ENCODE results near the gene PIGS. TPM values are rescaled to one million over a fixed set of nuclear protein-coding genes. Genes with fewer than 3 reads are reported as not detected.
"Not testable (repeated sequence)": the region's sequence is repeated elsewhere in the genome, so short reads cannot be mapped to it uniquely, and the experiment has no call there.

PIGS gene
- 97.7 and 106 TPM in 2 replicates for polyA plus RNA-seq (2014; cell fraction: cytosol; rRNA removed)
- 71.0 and 100 TPM in 2 replicates for polyA plus RNA-seq (2014; cell fraction: nucleus; rRNA removed)

DNA sequence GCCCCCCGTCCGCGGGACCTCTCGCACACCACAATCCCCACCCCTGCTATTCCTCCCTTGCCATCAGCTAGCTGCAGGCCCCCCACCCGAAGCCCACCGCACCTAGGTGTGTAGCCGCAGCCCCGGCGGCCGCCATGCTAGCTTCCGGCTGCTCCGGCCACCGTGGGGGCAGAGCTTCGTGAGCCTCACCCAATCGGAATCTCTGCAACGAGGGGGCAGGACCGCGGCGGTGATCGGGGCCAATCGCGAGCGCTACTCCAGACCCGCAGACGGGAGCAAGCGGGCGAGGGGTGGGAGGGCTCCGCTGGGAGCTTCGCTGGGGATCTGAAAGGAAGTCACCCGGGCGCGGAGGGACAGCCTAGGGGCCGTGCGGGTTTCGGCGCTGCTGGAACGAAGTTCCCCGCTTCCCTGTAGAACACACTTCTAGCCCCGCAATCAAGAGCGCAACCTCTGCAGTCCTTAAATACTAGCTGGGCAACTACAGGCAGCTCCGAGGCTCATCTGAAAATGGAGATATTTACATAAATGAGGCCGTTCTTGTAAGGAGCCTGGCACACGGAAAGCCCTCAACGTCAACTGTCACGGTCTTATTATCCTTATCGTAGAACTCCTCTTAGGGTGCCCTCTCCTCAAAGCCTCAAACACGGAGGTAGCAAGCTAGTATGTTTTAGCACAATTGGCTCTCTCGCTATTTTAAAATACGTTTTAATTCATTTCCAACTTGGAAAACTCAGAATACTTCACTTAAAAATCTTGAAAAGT is at the start of gene PIGS:
TSS of gene PIGS (minus strand) at position 164 of the 762 bp plus-strand sequence. CDS start at position 136, 28 bp downstream.
- peak; percentile 93 for DNase-seq (ENCODE audit: low spot score)

DNA sequence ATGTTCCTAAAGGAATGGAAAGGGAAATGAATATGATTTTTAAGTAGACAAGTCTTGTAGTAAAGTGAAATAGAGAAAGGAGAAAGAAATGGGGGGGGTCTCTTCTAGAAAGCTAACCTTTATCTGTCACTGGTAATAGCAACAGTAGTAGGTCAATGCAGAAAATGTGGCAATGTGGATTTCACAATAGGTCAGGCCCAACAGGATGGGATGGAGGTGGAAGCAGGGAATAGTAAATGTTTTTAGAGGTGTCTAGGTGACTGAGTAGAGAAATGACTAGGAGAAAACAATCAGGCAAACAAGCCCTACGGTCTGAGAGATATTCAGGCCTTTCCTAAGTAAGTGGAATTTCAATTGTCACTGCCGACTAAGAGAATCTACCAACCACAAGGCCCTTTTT is 48.7 kb upstream of the PIGS start:
- no peak for DNase-seq (ENCODE audit: low spot score)

DNA sequence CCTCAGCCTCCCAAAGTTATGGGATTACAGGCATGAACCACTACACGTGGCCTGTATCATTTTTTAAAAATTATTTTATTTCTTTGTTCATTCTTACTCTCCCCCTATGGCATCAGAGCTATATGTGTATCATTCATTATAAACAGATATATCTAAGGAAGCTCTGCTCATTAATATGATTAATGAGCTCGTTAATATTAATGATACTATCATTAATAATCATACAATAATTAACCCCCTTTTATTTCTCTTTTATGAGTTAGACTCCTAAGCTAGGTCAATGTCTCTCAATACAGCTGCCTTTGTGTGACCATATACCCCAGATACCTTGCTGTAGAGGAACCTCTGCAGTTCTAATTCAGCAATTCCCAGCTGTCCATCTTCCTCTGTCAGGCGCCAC is 47.1 kb upstream of the PIGS start:
- no peak for DNase-seq (ENCODE audit: low spot score)

DNA sequence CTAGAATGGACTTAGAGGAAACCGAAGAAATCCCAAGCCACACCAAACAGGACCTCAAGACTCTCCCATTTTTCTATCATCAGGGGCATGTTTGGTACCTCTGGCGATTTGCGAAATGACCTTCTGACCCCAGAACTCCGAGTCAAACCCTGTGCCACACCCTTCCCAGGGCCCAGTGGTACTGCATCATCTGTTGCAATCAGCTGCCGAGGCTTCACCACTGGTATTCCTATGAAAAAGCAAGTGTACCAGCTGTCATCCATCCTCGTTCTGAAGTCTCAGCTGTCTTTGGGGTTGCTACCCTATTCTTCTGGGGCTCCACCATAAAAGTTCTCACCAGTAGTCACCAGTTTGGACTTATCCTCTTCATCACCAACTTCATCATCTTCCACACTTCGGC is 45.0 kb upstream of the PIGS start:
- DNase-seq (ENCODE audit: low spot score), result no peak

DNA sequence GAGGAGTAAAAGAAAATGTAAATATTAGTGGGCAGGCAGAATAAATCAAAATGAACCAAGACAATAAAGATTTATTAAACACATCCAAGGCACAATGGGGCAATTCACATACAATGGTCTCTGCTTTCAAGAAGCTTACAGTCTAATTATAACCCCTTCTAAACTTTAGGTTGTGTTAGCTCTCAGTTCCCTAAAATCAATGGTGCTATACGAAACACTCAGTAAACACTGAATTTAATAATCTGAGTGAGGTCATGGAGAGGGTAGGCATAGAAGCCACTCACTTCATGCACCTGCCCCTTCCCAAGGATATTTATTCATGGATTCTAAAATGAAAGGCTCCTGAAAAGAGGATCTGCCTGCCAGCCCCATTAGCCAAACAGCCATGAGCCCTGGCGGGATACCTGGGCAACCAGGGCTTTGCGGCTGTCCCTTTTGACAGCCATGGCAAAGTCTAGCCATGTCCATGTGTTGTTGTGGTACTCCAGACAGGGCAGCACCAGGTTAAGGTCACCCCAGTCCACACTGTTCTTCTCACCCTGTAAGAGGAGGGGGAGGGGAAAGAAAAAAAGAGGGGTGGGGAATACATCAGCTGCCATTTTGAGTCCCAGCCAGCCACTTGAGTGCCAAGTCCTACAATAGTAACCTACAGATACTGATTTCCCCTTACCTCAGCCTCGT is 44.1 kb upstream of the PIGS start:
- DNase-seq (ENCODE audit: low spot score), result no peak

DNA sequence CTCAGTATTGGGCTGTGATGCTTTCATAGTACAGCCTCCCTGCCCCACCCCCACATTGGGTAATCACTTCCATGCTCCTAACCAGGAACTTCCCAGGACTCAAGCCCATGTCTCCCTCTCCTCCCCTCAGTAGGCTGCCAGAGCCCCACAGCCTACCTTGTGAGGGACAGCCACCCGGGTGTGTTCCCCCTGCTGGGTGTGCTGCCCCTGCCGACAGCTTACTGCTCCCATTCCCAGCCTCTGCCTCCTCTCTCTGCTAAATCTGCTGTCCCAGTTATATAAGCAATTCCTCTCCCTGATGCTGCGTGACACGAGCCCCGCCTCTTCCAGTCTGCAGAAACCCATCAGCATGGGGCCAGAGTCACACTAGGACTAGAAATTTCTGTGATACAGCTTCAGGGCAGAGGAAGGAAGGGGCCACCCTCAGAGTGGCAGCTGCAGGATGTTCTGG is 42.6 kb upstream of the PIGS start, which contains the start of gene RSKR:
TSS of gene RSKR (minus strand) at position 255 of the 451 bp plus-strand sequence. CDS start at position 231, 24 bp downstream.
- no peak for DNase-seq (ENCODE audit: low spot score)

DNA sequence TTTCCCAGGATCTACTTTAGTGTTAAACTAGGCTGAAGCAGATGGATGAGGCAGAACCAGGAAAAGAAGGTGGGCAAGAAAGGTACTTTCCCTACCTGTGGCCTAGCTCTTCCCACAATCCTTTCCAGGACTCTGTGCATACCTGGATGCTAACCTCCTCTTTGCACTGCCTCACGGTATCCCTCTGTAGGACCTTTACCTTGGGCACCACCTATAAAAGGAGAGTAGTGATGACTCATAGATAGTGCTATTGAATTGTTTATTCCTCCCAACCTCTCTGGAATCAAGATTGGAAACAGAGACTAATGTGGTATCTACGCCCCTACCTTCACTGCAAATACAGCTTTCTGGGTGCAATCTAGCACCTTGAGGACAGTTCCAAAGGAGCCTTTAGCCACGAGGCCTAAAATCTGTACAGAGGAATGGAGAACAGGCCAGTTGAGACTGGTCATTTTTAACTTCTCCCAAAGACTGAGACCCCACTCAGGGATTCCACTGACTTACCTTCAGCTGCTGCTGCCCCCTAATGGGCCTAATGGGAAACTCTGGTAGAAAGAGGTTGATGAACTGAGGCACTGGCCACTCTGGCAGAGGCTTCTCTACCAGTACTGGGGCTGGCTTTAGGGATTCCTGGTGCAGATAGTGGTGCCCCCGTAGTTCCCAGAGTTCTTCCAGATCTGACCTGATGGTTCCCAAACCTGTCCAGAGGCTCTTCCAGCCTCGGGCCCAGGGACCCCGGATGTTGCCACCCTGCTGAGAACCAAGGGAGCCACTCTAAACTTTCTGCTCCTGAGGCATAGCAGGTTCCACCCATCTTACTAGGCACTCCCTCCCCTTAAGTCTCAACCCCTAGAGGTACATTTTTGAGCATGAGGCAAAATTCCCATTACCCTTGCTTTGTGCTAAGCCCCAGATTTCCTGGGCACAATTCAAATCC is 41.9 kb upstream of the PIGS start:
- peak; percentile 58 for DNase-seq (ENCODE audit: low spot score)

DNA sequence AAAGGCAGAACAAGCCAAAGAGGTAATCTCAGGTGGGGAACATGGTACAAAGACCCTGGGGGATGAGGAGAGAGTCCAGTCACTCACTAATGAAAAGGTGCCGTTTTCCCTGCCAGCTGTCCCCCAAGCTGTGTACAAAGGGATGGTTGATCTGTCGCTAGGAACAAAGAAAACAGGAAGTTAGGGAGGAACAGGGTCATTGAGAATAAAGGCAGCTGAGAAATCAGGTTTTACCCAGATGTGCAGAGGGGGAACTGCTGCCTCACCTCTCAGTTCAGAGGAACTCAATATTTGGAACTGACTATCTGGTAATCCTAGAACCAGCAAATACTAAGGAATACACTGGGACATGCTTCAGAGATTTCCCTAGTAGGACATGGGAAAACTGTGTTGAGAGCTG is 41.2 kb upstream of the PIGS start:
- no peak for DNase-seq (ENCODE audit: low spot score)

DNA sequence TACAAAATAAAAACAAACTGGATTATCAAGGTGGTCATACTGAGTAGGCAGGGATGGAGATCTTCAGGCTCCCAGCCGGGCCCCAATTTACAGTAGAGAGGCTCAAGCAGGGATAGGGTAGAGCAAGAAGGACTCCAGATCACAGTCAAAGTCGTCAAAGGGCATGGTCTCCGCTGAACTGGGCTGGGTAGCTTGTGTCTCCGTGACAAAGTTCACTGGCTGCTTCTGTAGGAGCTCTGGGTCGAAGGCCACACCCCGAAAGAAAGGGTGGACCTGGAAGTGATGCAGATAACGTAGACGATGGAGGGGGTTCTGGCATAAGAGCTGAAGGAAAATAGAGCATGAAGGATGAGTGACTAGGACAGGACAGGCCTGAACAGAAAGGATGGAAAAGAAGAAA is 39.1 kb upstream of the PIGS start:
- no peak for DNase-seq (ENCODE audit: low spot score)

DNA sequence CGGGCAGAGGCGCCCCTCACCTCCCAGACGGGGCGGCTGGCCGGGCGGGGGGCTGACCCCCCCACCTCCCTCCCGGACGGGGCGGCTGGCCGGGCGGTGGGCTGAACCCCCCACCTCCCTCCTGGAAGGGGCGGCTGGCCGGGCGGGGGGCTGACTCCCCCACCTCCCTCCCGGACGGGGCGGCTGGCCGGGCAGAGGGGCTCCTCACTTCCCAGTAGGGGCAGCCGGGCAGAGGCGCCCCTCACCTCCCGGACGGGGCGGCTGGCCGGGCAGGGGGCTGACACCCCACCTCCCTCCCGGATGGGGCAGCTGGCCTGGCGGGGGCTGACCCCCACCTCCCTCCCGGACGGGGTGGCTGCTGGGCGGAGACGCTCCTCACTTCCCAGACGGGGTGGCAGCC is 32.7 kb upstream of the PIGS start:
- not testable (repeated sequence) for DNase-seq (ENCODE audit: low spot score)

DNA sequence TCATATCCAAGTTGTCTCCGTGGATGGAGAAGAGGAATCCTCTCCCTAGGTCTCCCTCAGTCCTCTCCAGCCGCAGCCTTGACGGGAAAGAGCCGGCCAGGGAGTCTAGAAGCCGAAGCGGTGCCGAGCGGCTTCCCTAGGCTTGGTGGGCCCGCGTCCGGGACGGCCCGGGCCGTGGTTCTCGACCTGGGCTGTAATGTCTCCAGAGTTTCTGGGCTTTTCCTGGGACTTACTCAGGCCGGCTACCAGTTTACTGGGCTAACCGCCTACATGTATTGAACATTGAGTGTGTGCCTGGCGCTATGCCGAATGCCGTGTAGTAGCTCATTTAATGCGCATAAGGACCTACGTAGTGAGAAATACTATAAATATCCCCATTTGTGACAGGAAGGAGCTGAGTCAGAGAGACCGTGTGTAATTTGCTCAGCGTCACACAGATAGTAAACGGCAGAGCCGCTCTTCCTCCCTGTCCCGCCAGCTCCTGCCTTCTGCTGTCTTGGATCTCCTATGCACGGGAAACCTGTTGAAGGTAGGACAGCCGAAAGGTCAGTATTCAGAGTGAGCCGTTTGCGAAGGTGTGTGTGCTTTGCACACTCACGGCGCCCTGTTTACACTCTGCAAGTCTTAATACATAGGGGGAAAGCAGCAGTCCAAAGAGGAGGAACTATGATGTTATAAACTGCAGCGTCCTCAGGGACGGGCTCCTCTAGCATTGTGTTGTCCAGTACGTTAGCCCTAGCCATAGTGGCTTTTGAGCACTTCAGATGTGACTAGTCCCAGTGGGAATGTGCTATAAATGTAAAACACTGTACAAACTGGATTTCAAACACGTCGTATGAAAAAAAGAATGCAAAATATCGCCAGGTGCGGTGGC is 28.2 kb upstream of the PIGS start:
- DNase-seq (ENCODE audit: low spot score), result no peak

DNA sequence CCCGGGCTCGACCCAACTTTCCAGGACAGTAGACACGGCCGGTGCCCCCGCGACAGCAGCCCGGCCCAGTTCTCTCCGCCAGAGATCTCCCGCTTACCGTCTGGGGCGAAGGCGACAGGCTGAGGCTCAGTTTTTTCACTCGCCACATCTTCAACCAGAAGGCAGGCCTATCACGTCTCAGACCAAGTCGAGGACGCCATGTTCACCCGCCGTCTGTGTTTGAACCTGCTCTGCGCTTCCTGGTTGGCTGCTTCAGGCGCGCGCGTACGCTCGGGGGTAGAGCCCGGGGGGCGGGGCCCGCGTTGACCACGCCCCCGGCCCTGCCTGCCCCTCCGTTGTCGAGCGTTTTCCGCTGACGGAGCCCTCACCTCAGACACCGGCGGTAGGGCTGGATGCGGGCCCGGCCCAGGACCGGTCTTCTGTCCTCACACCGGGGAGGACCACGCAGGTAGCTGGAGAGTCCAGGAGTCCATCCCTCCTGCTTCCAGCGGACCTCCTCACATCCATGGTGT is 27.5 kb upstream of the PIGS start, which contains the start of gene SPAG5:
TSS of gene SPAG5 (minus strand) at position 227 of the 512 bp plus-strand sequence. CDS start at position 148, 79 bp downstream.
- DNase-seq (ENCODE audit: low spot score), result peak; percentile 96

DNA sequence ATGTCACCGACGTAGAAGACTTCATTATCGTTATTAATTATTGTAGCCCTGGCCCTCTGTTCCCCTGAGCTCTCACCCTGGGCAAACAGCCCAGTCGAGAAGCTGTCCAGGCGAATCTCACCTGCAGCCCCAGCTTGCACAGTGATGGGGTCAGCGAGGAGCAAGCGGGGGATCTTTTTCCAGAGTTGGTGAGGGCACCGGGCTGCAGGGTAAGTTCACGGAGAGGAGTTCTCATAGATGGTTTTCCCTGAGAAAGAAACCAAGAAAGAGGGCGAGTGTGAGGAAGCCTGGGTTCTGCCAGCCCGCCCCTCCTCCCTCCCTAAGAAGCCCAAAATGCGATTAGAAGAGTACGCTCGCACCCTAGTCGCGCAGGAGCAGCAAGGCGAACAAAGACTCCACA is 27.1 kb upstream of the PIGS start:
- DNase-seq (ENCODE audit: low spot score), result no peak

DNA sequence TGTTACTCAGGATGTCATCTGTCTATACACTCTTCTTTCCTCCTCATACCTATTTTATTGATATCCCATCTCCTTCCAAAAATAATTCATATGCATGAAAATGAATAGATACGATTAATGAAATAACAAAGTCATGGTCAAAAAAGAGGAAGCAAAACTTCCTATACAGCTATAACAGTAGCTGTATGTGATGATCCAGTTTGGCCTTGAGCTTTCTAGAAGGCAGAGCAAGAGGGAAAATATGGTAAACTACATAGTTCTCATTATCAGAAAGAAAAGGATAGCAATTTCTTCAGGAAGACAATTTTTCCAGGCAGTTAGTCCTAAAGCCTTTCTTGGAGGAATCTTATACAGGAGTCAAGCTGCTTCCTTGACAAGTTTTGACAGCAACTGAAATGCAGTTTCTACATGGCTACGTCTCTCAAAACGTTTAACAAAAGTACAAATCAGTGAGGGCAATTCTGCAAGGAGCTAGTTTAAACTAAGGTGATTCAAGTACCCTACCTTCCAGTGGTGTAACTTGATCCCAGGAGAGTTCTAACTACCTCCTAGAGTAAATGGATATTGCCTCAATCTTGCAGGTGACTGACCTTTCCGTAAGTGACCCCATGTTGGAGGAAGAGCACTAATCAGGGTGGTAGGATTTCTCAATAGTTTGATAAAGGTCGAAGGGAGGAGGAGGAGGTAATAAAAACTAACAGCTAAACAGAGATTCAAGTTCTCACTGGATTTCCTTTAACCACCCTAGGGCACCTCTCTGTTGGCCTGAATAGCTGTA is 26.5 kb upstream of the PIGS start:
- DNase-seq (ENCODE audit: low spot score), result no peak

DNA sequence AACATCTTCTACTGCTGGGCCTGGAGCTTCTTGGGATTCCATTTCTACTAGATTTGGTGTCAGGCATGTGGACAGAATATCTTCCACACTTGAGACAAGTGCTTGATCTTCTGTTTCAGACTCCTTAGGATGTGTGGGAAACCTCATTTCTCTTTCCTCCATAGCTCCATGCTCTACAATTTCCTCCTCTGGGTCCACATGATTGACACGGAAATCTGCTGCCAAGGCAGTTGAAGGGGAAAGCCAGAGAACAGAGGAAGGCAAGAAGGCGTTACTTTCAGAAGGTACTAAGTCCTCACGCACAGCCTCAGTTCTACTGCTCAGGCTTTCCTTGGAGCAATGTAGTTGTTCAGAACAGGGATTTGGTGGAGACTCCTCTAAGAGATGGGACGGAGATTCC is 20.9 kb upstream of the PIGS start:
- no peak for DNase-seq (ENCODE audit: low spot score)

DNA sequence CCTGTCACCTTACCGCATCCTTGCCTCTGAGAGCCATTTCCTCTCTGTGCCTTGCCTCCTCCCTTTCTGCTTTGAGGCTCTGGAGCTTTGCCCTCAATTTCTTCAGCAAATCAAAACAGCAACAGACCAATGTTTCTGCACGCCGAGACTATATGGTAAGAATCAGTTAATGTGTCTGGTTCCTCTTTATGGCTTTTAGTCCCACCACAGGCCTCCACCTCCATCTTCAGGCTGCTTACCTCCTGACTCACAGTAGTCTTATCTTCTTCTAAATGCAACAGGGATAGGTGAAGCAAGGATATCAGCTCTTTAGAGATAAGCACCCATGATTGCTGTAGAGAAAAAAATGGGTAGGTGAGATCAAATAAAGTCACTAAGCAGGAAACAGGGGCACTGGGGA is 14.5 kb upstream of the PIGS start:
- no peak for DNase-seq (ENCODE audit: low spot score)

DNA sequence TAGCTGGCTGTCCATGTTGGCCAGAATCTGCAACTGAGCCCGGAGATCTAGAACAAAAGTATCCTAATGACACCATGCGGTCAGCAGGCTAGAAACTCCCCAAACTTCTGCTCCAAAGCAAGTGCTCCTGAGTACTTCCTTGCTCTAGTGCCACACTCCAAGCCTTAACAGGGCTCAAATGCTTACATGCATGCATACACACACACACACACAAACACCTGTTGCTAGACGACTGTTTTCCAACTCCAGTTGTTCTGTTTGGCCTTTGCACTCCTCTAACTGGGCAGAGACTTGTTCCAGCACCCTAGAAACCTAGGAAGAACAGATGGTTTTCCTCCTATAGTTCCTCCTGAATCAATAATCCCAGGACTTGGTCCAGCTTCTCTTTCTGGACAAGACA is 13.1 kb upstream of the PIGS start:
- no peak for DNase-seq (ENCODE audit: low spot score)

DNA sequence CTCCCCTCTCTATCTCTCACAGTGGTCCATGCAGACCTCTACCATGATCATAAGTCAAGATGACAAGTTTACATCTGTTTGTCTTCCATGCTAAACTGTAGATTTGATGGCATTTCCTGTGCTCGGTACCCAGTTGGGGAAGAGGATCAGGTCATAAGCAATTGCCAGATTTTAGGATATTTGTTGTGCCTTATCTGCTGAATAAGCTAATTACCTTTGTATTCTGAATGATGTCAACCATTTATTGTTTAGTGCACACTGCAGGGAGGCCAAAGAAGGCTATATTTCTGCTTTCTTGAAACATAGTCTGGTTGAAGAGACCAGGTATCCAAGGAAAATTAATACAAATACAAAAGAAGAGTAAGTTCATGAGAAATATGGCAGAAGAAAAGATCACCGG is 11.2 kb upstream of the PIGS start:
- no peak for DNase-seq (ENCODE audit: low spot score)

DNA sequence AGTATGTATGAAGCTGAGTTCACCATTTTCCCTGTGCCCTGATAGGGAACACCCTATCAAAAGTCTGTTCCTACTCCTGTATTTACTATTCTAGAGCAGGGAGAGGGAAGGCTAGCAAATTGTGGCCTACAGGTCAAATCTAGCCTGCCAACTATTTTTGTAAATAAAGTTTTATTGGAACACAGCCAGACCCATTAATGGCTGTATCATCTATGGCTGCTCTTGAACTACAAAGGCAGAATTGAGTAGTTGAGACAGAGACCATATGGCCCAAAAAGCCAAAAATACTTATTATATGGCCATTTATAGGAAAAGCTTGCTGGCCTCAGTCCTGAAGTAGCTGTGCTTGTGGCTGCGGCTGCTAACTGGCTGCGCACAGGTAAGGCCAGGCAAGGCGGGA is 9.6 kb upstream of the PIGS start:
- DNase-seq (ENCODE audit: low spot score), result no peak

DNA sequence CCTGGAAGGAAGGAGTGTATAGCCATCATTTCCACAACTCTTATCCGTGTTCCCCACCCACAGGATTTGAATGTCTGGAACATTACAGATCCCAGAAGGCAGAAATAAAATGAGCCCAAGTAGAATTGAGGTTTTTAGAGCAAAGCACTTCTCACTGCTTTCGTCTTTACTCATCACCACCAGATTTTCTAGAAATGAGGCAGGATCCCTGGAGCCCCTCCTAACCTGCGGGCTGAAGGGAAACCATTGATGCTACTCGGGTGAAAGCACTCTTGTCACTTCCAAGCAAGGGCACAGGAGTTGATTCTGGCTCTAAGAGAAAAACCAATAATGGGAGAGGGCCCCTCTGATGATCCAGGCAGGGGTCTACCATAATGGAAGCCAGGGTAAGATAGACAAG is 8.2 kb upstream of the PIGS start:
- no peak for DNase-seq (ENCODE audit: low spot score)
